GM12878 (cell line): ENCODE measurements around the gene PTPRQ. TPM values are rescaled to one million over a fixed set of nuclear protein-coding genes. Genes with fewer than 3 reads are reported as not detected.

Source experiments
- ATAC-seq: fragments of 200-7000 bp; cut with Tn5 transposase; 3 replicates; pipeline ENCODE4 v1.9.1; 2020; ENCODE audit warnings: mild to moderate bottlenecking, moderate library complexity
- BruUV-seq: library from RNA; stranded (reverse); fragments of 400-500 nt; replicated peaks from 2 replicates; lab custom pipeline; 2021; lab: Mats Ljungman, UMichigan
- CTCF ChIA-PET: fragments of 300-600 bp; sonication (Branson Sonifier 250); formaldehyde crosslinking; extraction: SDS; loops from one replicate; lab custom pipeline; 2021; ENCODE audit warnings: inconsistent platforms; lab: Yijun Ruan, JAX
- POLR2A ChIA-PET: fragments of 350-600 bp; formaldehyde crosslinking; extraction: SDS; loops from one replicate; lab custom pipeline; 2021; ENCODE audit warnings: inconsistent platforms; lab: Charles Lee
- RAD21 ChIA-PET: fragments of 300-600 bp; sonication (Branson Sonifier 250); formaldehyde crosslinking; loops from one replicate; lab custom pipeline; 2023; ENCODE audit warnings: antibody characterized with exemption; ENCODE audit not compliant: unreplicated experiment; lab: Charles Lee
- SMC1A ChIA-PET: fragments of 300-600 bp; sonication (Branson Sonifier 250); formaldehyde crosslinking; loops from one replicate; lab custom pipeline; 2023; ENCODE audit not compliant: unreplicated experiment, uncharacterized antibody; lab: Charles Lee
- DNase-seq: peaks from one replicate; pipeline ENCODE4 v3.0.0-alpha.2; 2011; ENCODE audit warnings: low read depth, low spot score
- FAIRE-seq: peaks from 3 replicates; lab custom pipeline; 2011; peaks lifted over from hg19 to GRCh38; lab: Jason Lieb, UNC
- H2AFZ ChIP-seq: 2 replicates; pipeline ENCODE4 v1.6.0; 2011; ENCODE audit warnings: low read depth, low read length, control low read depth; ENCODE audit not compliant: control insufficient read depth
- H3K27ac ChIP-seq: 2 replicates; pipeline ENCODE4 v1.5.1; 2011; ENCODE audit warnings: control low read depth; ENCODE audit not compliant: control insufficient read depth, insufficient read depth
- H3K27me3 ChIP-seq, 2 experiments: replicated peaks in 1 of 2; 2 replicates each; pipeline versions ENCODE4 v1.6.0 to v1.6.1; 2011; ENCODE audit warnings: low read length in 1 of 2; ENCODE audit not compliant: control insufficient read depth in 2 of 2, insufficient read depth in 2 of 2
- H3K36me3 ChIP-seq, 2 experiments: 2 replicates each; pipeline ENCODE4 v1.5.1; 2011; ENCODE audit warnings: low read length in 1 of 2; ENCODE audit not compliant: control insufficient read depth in 2 of 2, insufficient read depth in 2 of 2
- H3K4me1 ChIP-seq: 2 replicates; pipeline ENCODE4 v1.6.1; 2011; ENCODE audit warnings: mild to moderate bottlenecking, low read length, moderate library complexity, mixed read lengths; ENCODE audit not compliant: control insufficient read depth, insufficient read depth
- H3K4me2 ChIP-seq: 2 replicates; pipeline ENCODE4 v1.6.0; 2011; ENCODE audit warnings: control low read depth; ENCODE audit not compliant: control insufficient read depth, insufficient read depth
- H3K4me3 ChIP-seq: fragments of 200-600 bp; sonication (generic); 2 replicates; pipeline ENCODE4 v1.5.1; 2016
- H3K79me2 ChIP-seq: 2 replicates; pipeline ENCODE4 v1.6.0; 2011; ENCODE audit warnings: low read length; ENCODE audit not compliant: control insufficient read depth, insufficient read depth
- H3K9ac ChIP-seq: 2 replicates; pipeline ENCODE4 v1.8.0; 2011; ENCODE audit warnings: low read length, control low read depth, mixed read lengths; ENCODE audit not compliant: control insufficient read depth, insufficient read depth
- H3K9me3 ChIP-seq: replicated peaks from 3 replicates; pipeline ENCODE4 v1.5.1; 2011; ENCODE audit warnings: mild to moderate bottlenecking, low read length; ENCODE audit not compliant: control insufficient read depth, insufficient read depth
- H4K20me1 ChIP-seq: 2 replicates; pipeline ENCODE4 v1.6.0; 2011; ENCODE audit not compliant: control insufficient read depth, insufficient read depth
- RAD21 ChIP-seq: IDR thresholded peaks from 2 replicates; pipeline ENCODE4 v1.6.1; 2011; ENCODE audit warnings: mild to moderate bottlenecking, low read depth, low read length, moderate library complexity; ENCODE audit not compliant: insufficient read depth
- SMC3 ChIP-seq: IDR thresholded peaks from 2 replicates; pipeline ENCODE4 v1.6.1; 2011; ENCODE audit warnings: low read length, improper control_type of control experiment, borderline replicate concordance
- ZNF622 ChIP-seq: fragments of 450-650 bp; IDR thresholded peaks from 2 replicates; pipeline ENCODE4 v1.6.1; 2017; ENCODE audit warnings: mild to moderate bottlenecking, inconsistent platforms
- WGBS: methylation state at CpG from one replicate; pipeline ENCODE4 v1.1.6; 2016; ENCODE audit warnings: low lambda C conversion rate; ENCODE audit not compliant: insufficient replicate concordance, insufficient coverage; ENCODE audit errors: missing lambda C conversion rate; 5-methylcytosine and 5-hydroxymethylcytosine counted together
- in situ Hi-C: fragments of 300-500 bp; cut with MboI; formaldehyde crosslinking; loops from 9 replicates; pipeline ENCODE4 v1.14.3; 2018; ENCODE audit warnings: mixed read lengths
- intact Hi-C: fragments of 100-400 bp; cut with micrococcal nuclease; formaldehyde crosslinking; loops from one replicate; pipeline ENCODE4 v1.14.2; 2022; ENCODE audit not compliant: unreplicated experiment
- polyA plus RNA-seq, 11 experiments: library from polyadenylated mRNA; depleted of rRNA in 4 of 11; unstranded in 6 of 11; stranded (reverse) in 5 of 11; fragments of >200 nt; fragmentation: Nextera tagmentation in 4 of 11; fragmentation: Illumina TruSeq in 1 of 11; extraction: Ambion mirVana in 4 of 11; extraction: Trizol in 1 of 11; gene quantifications; 1 replicate in 1 of 11; 2 replicates in 10 of 11; pipeline versions ENCODE4 v1.2.1 to v1.2.3, GENCODE V29; 2011 to 2016; ENCODE audit warnings: inconsistent platforms in 2 of 11, missing spikeins in 2 of 11, low read depth in 1 of 11
- total RNA-seq, 4 experiments: library from RNA; depleted of rRNA in 3 of 4; stranded (reverse); fragments of >200 nt in 3 of 4; fragmentation: Illumina TruSeq in 1 of 4; extraction: Trizol in 1 of 4; gene quantifications; 2 replicates each; pipeline versions ENCODE4 v1.2.1 to v1.2.3, GENCODE V29; 2013 to 2021
- TF ChIP-seq, protein P1 (sequence below): IDR thresholded peaks from 2 replicates; pipeline ENCODE4 v1.6.1; 2012; ENCODE audit warnings: mild to moderate bottlenecking, low read depth, low read length
- TF ChIP-seq, protein P2 (sequence below), 3 experiments: IDR thresholded peaks in 2 of 3; conservative IDR thresholded peaks in 1 of 3; 2 replicates each; pipeline ENCODE4 v1.5.1; 2011; ENCODE audit warnings: low read depth in 3 of 3, low read length in 3 of 3, mild to moderate bottlenecking in 3 of 3, control low read depth in 2 of 3, moderate library complexity in 2 of 3, inconsistent platforms in 1 of 3, mixed read lengths in 1 of 3; ENCODE audit not compliant: control insufficient read depth in 2 of 3, insufficient read depth in 1 of 3; ENCODE audit errors: extremely low read depth in 1 of 3

The PTPRQ gene
- total and polyA plus RNA-seq, 10 of the 15 experiments (the other 5 are each of a cell fraction or from before 2014, with no cell fraction given), result 0.01 TPM; not detected in 9

DNA sequence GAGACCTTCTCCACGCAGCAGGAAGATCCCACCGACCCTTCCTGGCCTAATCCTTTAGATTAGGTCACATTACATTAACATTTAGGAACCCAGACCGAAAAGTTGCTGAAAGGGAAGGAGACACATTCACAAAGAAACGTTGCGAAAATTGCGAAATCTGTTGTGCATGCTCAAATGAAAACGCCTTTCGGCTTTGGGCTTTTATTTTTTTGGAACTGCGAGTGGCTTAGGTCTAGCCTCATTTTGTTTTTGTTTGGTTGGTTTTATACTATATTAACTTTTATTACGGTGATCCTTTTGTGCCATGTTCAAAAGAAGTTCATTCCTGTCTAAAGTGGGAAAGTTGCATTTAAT is 264.9 kb downstream of the PTPRQ start (continued):
- TF ChIP-seq, protein P1, sequence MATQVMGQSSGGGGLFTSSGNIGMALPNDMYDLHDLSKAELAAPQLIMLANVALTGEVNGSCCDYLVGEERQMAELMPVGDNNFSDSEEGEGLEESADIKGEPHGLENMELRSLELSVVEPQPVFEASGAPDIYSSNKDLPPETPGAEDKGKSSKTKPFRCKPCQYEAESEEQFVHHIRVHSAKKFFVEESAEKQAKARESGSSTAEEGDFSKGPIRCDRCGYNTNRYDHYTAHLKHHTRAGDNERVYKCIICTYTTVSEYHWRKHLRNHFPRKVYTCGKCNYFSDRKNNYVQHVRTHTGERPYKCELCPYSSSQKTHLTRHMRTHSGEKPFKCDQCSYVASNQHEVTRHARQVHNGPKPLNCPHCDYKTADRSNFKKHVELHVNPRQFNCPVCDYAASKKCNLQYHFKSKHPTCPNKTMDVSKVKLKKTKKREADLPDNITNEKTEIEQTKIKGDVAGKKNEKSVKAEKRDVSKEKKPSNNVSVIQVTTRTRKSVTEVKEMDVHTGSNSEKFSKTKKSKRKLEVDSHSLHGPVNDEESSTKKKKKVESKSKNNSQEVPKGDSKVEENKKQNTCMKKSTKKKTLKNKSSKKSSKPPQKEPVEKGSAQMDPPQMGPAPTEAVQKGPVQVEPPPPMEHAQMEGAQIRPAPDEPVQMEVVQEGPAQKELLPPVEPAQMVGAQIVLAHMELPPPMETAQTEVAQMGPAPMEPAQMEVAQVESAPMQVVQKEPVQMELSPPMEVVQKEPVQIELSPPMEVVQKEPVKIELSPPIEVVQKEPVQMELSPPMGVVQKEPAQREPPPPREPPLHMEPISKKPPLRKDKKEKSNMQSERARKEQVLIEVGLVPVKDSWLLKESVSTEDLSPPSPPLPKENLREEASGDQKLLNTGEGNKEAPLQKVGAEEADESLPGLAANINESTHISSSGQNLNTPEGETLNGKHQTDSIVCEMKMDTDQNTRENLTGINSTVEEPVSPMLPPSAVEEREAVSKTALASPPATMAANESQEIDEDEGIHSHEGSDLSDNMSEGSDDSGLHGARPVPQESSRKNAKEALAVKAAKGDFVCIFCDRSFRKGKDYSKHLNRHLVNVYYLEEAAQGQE, result no peak

DNA sequence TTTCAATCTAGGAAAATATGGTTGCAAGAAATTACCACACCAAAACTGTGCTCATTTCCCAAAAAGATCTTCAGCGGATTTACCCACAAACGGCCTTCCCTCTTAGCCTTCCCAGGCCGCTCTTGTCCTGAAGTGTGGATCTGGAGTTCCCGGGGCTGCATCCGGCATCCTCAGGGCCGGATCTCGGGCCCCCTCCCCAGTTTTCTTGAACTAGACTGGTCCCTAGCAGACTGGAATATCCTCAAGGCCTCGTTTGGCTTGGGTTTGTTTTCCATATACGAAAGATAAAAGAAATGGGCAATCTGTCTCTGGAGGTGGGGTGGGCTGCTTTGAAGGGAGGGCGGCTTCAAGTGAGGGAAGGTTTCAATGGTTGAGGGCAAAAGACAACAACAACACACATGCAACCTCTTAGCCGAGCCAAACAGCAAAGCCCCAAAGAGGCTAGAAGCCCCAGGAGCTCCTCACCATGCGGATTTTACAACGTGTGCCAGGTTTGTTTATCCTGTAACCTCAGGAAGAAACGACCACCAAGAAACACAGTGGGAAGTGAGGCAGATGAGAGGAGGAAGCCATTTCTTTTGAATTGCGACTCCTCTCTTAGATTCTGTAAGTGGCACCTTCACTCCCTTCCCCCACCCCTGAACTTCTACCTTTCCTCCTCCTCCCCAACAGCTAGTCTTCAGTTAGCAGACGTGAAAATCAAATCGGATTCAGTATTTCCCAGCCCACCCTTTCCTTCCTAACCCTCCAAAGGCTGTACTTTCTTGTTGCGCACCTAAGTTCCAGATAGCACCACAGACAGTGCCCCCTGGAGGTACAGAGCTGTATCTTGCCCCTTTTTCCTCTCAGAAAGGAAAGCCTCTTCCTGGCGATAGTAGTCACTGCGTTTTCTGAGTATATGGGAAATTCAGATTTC is 266.0 kb downstream of the PTPRQ start:
- Histone ChIP-seq H3K4me2 (peak overlapping the region; percentile 3; the same call in 1 of the 2 replicates), H2AFZ (no peak overlapping the region), H3K9ac (no peak overlapping the region), H3K36me3 (no peaks in the 10 kb centered on the region), H3K79me2 (no peaks in the 10 kb centered on the region), H3K4me3 (no peak overlapping the region), H3K27me3 (peaks cover 9 to 20% of the 10 kb centered on the region in 2 experiments), H3K27ac (no peak overlapping the region), H4K20me1 (no peaks in the 10 kb centered on the region), H3K9me3 (no peaks in the 10 kb centered on the region), H3K4me1 (no peaks in the 10 kb centered on the region)
- no TSS peak for BruUV-seq
- in situ Hi-C loops (no loop called here), intact Hi-C loops (loop anchor here (5.0 kb wide), 1 partner anchor 238 kb away; no protein-coding TSS in a partner anchor)
- no peak for FAIRE-seq
- ChIA-PET CTCF (interaction anchor here (0.6 to 2.3 kb wide), 18 partner anchors 9 to 1302 kb away, joined by 3 to 10 read pairs (median 3); no protein-coding TSS in a partner anchor), POLR2A (no interaction called here), SMC1A (interaction anchor here (0.6 to 1.1 kb wide), 2 partner anchors 128 to 913 kb away, joined by 3 read pairs; no protein-coding TSS in a partner anchor), RAD21 (interaction anchor here (0.5 kb wide), 1 partner anchor 167 kb away, joined by 5 read pairs; no protein-coding TSS in a partner anchor)
- TF ChIP-seq ZNF622 (no peak), RAD21 (peak; percentile 49), SMC3 (peak; percentile 55; the same call in 1 of the 2 replicates)
- TF ChIP-seq, protein P2, sequence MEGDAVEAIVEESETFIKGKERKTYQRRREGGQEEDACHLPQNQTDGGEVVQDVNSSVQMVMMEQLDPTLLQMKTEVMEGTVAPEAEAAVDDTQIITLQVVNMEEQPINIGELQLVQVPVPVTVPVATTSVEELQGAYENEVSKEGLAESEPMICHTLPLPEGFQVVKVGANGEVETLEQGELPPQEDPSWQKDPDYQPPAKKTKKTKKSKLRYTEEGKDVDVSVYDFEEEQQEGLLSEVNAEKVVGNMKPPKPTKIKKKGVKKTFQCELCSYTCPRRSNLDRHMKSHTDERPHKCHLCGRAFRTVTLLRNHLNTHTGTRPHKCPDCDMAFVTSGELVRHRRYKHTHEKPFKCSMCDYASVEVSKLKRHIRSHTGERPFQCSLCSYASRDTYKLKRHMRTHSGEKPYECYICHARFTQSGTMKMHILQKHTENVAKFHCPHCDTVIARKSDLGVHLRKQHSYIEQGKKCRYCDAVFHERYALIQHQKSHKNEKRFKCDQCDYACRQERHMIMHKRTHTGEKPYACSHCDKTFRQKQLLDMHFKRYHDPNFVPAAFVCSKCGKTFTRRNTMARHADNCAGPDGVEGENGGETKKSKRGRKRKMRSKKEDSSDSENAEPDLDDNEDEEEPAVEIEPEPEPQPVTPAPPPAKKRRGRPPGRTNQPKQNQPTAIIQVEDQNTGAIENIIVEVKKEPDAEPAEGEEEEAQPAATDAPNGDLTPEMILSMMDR (IDR thresholded peaks at IDR 0.05 in 2 of 3, conservative IDR thresholded peaks at IDR 0.05 in 1 of 3; ENCODE audit: control insufficient read depth in 2 of 3, extremely low read depth in 1 of 3, insufficient read depth in 1 of 3, low read depth in 3 of 3, low read length in 3 of 3), result peak; percentile 54 to 80 (median 59); a peak in 5 of 6 replicates
- ATAC-seq, result peak; percentile 91
- no peak for DNase-seq
- WGBS, result 44% methylated on average over 16 of the region's 20 CpGs
